ELR (cell line): Measurements from ENCODE around the gene ZC3HAV1.
"Not testable (repeated sequence)": the region's sequence is repeated elsewhere in the genome, so short reads cannot be mapped to it uniquely, and the experiment has no call there.

Experiments
- DNase-seq: peaks from one replicate; pipeline ENCODE4 v3.0.0-alpha.2; 2015; ENCODE audit warnings: low read depth

ZC3HAV1 gene

DNA sequence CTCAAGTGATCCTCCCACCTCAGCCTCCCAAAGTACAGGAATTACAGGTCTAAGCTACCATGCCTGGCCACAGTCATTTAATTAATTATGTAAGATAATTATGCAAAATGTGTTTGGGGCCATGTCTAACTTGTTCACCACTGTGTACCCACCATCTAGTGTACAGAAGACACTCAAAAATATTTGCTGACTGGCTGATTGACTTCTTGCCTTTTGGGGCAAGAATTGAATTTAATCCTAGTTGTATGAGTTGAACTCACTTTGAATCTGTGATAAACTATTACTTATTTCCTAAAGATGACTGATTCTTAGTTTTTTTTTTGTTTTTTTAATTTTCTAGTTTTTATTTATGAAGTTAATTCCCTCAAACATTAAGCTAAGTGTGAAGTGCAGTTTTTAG is 57.9 kb downstream of the ZC3HAV1 start:
- DNase-seq = no peak

DNA sequence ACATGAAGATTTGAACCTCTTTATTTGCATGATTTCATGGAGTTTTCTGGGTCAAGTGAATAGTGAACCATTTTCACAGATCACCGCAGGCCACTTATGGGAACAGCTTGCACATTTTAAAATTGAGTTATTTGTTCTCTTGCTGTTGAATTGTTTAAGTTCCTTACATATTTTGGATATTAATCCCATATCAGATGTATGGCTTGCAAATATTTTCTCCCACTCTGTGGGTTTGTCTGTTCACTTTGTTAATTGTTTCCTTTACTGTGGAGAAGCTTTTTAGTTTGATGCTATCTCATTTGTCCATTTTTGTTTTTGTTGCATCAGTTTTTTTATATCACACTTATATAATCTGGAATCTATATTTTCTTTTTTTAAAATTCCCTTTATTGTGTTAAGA is 59.6 kb downstream of the ZC3HAV1 start:
- no peak for DNase-seq

DNA sequence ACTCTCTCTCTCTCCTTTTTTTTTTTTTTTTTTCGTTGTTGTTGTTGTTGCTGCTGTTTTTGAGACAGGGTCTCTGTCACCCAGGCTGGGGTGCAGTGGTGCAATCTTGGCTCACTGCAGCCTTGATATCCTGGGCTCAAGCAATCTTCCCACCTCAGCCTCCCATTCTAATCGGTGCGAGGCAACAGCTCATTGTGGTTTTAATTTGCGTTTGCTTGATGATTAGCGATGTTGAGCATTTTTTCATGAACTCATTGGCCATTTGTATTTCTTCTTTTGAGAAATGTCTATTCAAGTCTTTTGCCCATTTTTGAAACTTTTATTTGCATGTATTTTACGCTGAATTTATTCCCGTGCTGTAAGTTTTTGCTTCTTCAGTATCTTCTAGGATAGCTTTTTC is 60.4 kb downstream of the ZC3HAV1 start:
- no peak for DNase-seq

DNA sequence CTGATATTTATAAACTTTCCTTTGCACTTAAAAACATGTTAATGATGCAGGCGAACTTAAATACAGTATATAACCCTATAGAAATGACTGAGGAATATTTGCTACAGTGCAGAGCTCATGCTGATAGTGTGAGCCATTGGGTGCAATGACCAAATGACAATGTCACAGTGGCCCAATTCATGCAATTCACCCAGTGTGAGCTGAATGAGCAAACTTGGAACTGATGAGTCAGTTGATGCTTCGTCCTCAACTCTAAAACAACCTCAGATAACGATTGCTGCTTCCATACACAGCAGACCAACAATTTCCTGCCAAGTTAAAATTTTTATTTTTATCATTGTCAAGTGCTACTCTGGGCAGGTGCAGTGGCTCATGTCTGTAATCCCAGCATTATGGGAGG is 61.5 kb downstream of the ZC3HAV1 start:
- no peak for DNase-seq

DNA sequence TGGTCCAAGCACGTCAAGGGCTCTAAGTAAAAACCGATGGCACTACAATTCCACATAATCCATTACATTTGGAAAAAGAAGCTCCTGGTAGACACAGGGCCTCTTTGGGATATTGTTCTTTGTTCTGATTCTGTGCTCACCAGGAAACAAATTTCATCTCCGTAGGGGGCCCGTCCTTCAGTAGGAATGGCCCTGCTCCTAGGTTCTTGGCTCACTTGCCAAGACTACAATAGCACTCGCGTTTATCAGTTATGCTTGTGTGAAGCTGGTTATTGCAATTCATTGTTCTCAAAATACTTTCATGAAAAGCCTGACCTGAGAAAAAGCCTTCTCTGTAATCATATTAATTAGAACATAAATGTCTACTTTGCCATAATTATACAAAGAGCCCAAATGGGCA is 63.4 kb downstream of the ZC3HAV1 start:
- no peak for DNase-seq

DNA sequence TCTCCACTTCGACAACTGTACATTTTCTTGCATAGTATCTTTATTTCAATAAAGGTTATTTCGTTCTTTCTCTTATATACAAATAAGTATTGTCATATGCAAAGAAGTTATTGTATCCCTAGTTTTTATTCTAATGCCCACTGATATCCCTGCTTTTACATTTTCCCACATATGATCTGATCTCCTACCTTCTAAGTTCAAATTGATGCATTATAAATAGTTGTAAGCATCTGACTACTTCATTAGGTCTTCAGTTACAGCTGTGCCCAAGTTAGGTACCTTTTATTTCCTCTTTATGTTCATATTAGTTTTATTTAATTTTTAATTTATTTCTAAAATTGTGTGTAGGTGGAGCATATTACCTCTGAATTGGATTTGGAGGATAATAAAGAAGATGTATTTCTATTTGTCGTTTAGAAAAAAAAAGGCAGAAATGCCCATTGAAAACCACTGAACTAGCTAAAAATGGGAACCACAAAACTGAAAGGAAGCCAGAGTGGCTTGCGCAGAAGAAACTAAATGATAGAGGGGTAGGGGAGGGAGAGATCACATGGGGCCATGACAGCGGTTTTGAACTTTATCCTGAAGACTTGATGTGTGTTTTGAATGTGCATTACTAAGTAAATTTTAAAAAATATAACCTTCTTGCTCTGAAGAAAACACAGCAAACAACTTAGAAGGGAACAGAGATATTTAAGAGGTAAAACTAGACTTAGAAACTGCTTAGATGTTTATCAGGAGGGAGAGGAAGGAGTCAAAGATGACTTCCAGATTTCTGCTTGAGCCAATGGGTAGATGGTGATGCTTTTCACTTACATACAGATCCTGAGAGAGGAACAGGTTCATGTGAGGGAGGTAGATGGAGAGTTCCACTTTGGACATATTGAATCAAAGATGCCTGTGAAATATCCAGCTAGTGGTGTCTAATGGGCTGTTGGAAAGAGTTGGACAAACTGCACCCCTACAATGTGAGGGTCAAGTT is 64.4 kb downstream of the ZC3HAV1 start:
- no peak for DNase-seq

DNA sequence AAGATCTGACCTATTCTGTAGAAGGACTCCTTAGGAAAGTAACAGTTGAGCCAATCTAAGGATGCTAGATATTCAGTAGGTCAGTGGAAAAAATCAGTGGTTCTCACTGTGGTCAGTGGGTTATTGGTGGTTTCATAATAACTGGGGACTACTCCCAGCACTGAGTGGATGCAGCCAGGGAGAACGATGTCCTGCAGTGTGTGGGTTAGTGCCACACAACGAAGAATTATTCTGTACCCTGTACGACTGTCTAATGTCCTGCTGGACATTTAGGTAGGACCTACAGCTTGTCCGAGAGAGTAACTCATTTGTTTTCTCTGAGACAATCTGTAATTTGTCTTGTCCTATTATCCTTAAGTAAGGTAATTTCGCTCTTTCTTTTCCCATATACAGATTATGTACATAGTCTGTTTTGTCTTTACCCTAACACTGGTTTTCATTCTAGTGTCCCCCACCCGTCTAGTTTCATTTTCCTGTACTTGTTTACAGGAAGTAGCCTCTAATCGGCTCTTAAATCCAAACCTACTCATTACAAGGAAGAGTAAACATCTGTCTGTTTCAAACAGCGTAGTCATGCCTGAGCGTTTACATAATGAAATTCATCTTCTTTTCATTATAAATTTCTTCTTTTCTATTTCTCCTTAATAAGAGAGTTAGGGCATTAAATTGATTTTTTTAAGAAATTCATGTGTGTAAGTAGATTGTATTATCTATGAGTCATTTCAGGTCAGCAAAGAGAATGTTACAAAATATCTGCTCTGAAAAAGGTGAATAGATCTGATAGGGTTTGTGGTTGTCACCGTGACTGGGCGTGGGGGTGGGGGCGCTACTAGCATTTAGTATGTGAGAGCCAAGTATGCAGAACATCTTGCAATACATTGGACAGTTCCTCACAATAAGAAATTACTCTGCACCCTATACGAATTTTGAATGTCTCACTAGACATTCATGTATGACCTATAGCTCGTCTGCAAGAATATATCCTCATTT is 65.4 kb downstream of the ZC3HAV1 start:
- no peak for DNase-seq

DNA sequence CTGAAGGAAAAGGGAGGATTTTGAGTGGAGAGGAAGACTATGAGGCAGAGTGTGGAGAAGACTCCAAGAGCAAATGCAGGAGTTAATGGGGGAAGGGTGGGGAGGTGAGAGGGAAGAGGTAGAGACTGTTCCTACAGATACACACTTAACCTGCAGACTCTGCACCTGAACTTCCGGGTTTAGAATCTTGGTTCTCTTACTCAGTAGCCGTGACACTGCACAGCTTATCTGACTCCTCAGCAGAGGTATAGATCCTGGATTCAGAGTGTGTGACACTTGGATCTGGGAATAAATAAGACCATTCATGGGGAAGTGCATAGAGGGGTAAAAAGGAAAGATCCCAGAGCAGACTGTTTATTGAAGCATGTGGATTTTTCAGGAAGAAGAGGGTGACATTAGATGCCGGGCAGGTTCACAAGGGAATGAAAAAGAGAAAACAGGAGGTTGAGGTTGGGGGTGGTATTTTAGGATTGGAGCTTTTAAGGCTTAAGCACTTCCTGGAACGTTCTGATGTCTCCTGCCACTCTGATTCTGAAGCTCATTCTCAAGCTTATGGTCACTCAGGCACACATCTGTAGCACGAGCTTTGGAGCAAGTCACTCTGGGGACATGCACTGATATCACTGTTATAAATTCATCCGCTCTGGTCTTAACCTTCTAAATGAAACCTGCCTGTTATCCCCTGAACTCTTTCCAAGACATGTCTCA is 68.0 kb downstream of the ZC3HAV1 start:
- DNase-seq = peak; percentile 32

DNA sequence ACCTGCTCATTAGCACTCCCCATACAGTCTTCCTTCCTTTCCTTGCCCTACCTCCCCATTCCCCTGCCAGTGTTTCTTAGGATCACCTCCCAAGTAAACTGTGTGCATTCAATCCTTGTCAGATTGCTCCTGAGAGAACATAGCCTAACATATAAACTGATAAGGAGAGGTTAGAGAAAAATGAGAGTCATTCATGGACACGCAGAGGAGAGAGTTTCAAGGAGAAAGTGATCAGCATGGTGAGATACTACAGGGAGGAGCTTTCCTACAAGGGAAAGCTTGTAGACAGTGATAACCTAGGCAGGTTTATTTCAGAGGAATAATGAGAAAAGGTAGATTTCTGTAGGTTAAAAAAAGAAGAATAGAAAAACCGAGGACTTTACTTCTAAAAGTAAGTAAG is 70.8 kb downstream of the ZC3HAV1 start:
- no peak for DNase-seq

DNA sequence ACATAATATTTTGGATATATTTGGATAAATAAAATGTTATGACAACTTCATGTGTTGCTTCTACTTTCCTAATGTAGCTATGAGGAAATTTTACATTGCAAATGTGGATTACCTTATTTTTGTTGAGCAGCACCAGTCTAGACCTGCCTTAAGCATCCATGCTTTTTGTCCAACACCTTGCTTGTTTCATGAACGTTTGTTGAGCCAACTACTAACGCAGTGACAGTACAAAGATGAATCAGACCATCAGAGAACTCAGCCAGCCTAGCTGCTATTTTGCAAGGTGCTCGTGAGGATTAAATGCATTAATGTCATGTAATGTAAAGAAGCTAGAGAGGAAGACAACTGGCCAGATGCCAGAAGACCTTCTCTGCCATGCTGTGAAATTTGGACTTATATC is 72.6 kb downstream of the ZC3HAV1 start:
- DNase-seq = no peak

DNA sequence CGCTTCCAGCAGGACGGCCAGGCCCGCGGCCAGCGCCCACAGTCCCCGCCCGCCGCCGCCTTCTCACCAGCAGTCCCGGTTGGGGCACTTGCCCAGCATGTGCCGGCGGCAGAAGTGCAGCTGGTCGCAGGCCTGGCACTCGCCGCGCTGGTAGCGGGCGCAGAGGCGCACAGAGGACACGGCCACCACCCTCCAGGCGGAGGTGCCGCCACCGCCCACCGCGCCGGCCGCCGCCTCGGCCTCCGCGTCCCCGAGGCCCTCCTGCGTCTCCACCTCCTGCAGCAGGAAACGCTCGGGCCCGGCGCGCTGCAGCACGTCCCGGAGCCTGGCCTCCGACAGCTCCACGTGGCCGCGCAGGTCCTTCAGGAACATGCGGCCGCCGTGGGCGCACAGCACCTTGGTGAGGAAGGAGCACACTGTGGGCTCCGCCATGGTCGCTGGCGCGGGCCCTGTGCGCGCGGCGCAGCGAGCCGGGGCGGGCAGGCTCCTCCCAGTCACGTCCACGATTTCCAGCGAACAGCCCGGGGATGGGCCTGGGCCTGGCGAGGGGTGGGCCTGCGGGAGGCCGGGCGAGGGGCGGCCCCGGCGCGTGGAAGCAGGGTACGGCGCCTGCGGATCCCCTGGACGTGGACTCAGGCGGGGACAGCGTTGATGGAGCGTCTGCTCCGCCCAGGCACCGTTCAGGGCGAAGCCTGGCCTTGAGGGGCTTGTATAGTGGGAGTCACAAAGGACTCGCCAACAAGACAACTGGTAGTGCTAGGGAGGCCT is 73.8 kb downstream of the ZC3HAV1 start, which contains the start of gene ZC3HAV1L:
TSS of gene ZC3HAV1L (minus strand) at position 457 of the 768 bp plus-strand sequence. CDS start at position 432, 25 bp downstream.
- peak; percentile 68 for DNase-seq

DNA sequence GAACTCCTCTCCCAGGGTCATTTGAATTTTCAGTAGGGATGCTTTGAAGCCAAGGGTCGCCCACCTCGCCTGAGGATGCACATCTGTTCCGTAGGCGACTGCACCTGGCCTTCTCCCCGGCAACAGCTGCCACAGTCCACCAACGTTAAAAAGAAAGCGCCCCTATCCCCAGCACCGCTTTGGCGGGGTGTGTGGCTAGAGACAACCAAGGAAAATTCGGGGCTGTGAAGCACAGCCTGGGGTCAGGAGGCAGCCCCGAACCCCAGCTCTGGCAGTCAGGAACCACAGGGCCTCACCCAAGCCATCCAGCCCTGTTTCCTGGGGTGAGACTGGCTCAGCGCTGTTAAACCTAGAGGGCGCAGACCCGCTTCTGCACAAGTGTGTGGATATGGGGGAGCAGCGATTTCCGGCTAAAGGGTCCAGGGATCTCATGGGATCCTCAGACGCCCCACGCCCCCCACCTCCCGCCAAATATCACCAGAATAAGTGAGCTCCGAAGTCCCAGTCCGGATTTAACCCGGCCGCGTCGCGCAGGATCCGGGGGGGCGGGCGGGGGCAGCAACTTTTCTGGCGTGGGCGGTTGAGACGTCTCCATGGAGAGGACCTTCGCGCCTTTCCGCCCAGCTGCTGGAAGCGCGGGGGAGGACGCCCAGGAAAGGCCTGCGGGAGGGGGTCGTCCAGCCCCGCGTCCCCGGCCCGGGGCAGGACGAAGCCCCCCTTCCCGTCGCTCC is 74.5 kb downstream of the ZC3HAV1 start:
- peak; percentile 59 for DNase-seq

DNA sequence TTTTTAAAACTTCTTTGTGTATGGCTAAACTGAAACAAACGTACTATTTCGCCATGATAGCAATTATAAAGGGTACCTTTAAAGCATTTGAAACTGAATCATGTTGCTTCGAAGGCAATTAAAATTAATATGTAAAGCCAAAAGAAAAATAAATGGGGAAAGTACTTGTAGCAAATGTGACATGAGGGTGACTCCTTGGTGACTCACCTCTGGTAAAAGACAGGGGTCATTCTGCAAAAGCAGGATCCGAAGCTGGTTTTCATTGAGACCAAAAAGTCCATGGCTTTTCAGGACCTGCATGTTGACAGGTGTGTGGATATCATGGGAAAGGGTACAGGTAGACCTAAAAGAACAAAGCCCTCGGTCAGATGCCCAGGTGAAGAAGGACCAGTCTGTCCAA is 75.2 kb downstream of the ZC3HAV1 start:
- peak; percentile 65 for DNase-seq

DNA sequence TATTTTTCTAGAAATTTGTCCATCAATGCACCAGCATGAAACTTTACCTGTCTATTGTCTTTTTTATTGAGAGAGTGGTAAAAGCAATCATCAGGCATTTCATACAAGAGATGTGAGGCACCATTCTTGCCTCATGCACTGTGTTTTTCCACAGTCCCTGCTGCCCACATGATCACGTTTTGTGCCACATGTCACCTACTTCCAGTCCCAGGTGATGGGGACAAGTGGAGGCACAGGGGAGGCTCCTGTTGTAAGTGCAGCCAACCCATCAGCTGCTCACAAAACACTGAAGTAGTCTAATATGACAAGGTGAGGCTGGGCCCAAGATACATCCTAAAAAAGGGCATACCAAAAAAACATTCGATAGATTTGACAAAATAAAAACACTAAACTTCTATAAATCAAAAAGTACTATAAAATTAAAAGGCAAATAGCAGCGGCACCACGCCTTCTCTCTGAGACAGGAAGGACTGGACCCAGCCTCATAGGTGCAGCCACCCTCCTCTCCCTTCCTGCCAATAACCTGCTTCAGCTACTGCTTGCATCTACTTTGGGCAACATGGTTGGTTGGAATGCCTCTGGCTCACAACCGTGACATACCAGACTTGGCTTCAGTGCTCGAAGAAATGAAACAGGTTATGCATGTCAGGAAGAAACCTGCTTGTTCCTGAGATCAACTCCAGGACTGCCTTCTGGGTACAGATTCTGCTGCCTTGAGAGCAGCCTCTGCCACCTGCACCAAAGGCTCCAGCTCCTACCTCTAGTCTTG is 76.0 kb downstream of the ZC3HAV1 start:
- DNase-seq = no peak

DNA sequence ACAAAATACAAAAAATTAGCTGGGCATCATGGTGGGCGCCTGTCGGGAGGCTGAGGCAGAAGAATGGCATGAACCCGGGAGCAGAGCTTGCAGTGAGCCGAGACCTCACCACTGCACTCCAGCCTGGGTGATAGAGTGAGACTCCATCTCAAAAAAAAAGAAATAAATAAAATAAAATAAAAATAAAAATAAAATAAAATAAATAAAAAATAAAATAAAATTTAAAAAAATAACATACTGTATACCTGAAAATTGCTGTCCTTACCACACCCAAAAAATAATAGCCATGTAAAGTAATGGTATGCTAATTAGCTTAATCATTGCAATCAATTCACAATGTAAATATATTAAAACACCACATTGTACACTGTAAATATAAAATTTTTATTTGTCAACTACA is 77.0 kb downstream of the ZC3HAV1 start:
- DNase-seq = no peak

DNA sequence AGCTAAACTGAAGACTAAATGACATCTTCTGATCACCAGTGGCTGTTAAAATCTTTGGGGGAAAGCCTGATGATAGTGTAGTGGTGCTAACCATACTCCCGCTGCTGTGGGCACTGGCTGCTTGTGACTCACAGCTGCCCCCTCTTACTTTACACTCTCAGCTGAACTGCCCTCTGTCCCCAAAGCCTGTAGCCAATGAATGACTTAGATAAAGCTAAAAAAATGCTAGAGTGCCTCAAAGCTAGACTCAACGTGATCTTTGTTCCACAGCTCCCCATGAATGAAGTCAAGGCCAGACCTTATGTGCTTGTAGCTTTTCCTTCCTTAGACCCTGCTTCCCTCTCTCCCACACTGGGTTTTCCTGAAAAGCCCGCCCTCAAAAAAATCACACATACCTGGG is 80.2 kb downstream of the ZC3HAV1 start:
- no peak for DNase-seq

DNA sequence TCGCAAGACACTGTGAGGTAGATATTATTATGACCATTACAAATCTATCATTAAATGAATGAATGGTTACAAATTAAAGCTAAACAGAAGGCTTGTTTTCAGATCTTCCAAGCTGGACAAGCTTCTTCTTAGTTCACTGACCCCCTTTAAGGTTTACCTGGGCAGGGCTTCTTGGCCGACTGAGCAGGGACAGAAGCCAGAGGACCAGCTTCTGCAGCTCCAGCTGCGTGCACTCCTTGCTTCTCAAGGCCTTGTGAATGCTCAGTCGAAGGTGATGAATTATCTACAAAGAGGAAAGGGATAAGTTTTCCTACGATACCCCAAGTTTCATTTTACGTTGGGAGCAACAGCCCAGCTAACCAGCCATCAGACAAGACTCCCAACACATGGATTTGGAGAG is 83.0 kb downstream of the ZC3HAV1 start:
- DNase-seq = no peak

DNA sequence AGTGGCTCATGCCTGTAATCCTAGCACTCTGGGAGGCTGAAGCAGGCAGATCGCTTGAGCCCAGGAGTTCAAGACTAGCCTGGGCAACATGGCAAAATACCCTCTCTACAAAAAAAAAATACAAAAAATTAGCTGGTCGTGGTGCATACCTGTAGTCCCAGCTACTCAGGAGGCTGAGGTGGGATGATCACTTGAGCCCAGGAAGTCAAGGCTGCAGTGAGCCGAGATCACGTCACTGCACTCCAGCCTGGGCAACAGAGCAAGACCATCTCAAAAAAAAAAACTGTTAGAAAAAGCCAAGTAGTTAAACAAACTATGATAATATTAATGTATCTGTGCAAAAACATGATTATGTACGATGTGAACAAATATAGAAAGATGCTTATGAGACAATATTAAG is 83.7 kb downstream of the ZC3HAV1 start:
- not testable (repeated sequence) for DNase-seq

DNA sequence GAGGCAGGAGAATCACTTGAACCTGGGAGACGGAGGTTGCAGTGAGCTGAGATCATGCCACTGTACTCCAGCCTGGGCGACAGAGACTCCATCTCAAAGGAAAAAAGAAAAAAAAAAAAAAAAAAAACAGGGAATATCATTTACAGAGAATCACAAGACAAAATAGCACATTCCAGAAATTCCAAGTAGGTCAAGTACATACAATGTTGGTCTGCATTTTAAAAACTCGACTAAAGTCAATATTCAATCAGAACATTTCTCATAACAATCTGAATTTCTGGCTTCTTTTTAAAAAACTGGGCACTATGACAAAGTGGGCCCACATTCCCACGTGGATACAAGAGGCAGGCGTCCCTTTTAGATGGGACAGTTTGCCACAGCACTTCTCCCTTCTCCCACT is 86.4 kb downstream of the ZC3HAV1 start:
- no peak for DNase-seq

DNA sequence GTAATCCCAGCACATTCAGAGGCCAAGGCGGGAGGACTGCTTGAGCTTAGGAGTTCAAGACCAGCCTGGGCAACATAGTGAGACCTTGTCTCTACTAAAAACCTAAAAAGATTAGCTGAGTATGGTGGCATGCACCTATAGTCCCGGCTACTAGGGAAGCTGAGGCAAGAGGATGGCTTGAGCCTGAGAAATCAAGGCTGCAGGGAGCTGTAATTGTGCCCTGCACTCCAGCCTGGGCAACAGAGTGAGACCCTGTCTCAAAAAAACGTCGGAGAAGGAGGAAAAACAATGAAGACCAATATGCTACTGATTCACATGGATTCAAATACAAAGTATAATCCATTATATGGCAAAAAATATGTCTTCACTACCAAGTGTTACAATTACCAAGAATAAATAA is 87.2 kb downstream of the ZC3HAV1 start:
- no peak for DNase-seq
